HEK293 (cell line): Measurements from ENCODE around the gene TACC2.

Source experiments
- CTCF ChIA-PET: fragments of 350-600 bp; formaldehyde crosslinking; extraction: SDS; loops from one replicate; lab custom pipeline; 2021; ENCODE audit warnings: antibody characterized with exemption; lab: Yijun Ruan, JAX
- POLR2A ChIA-PET: fragments of 300-600 bp; formaldehyde crosslinking; extraction: SDS; loops from one replicate; lab custom pipeline; 2020; ENCODE audit warnings: antibody characterized with exemption, inconsistent platforms; lab: Yijun Ruan, JAX
- H3K27ac ChIP-seq: fragments of 200-500 bp; sonication (Bioruptor generic); 2 replicates; pipeline ENCODE4 v1.5.1; 2014; ENCODE audit warnings: low read depth, low read length, control low read depth, inconsistent platforms; ENCODE audit errors: extremely low read depth
- H3K36me3 ChIP-seq, 2 experiments: fragments of 200-500 bp in 1 of 2; sonication (Bioruptor generic) in 1 of 2; 1 replicate in 1 of 2; 2 replicates in 1 of 2; pipeline ENCODE4 v1.5.1; 2014 to 2017; ENCODE audit warnings: inconsistent platforms in 2 of 2, low read length in 2 of 2; ENCODE audit not compliant: control insufficient read depth in 2 of 2, insufficient read depth in 1 of 2
- H3K4me1 ChIP-seq: fragments of 200-500 bp; sonication (Bioruptor generic); 2 replicates; pipeline ENCODE4 v1.5.1; 2014; ENCODE audit warnings: mild to moderate bottlenecking, low read length, inconsistent platforms; ENCODE audit not compliant: control insufficient read depth, insufficient read depth
- H3K4me3 ChIP-seq: 2 replicates; pipeline ENCODE4 v1.5.1; 2011; ENCODE audit warnings: low read depth, mild to moderate bottlenecking, control low read depth, low read length, moderate library complexity
- H3K9me3 ChIP-seq: fragments of 200-500 bp; sonication (Bioruptor generic); 2 replicates; pipeline ENCODE4 v1.5.1; 2014; ENCODE audit warnings: low read depth, low read length, inconsistent platforms; ENCODE audit not compliant: control insufficient read depth, insufficient read depth
- BCL11A ChIP-seq: fragments of 450-650 bp; formaldehyde crosslinking; IDR thresholded peaks from 2 replicates; pipeline ENCODE4 v1.5.1; 2016; ENCODE audit warnings: low read depth, missing biosample characterization, missing genetic modification characterization
- GFI1B ChIP-seq: fragments of 450-650 bp; formaldehyde crosslinking; IDR thresholded peaks from 2 replicates; pipeline ENCODE4 v1.5.1; 2016; ENCODE audit warnings: missing biosample characterization, missing genetic modification characterization
- IKZF3 ChIP-seq: fragments of 450-650 bp; IDR thresholded peaks from 2 replicates; pipeline ENCODE4 v1.5.0; 2018; ENCODE audit warnings: missing biosample characterization, mild to moderate bottlenecking, missing genetic modification characterization, moderate library complexity
- MEIS1 ChIP-seq: sonication (generic); formaldehyde crosslinking; IDR thresholded peaks from 2 replicates; pipeline ENCODE4 v1.8.1; 2022; ENCODE audit warnings: missing genetic modification reagents, mild to moderate bottlenecking, borderline replicate concordance
- MYNN ChIP-seq: fragments of 450-650 bp; formaldehyde crosslinking; IDR thresholded peaks from 2 replicates; pipeline ENCODE4 v1.5.1; 2016; ENCODE audit warnings: missing biosample characterization, missing genetic modification characterization, borderline replicate concordance
- REPIN1 ChIP-seq: fragments of 450-650 bp; formaldehyde crosslinking; IDR thresholded peaks from 2 replicates; pipeline ENCODE4 v1.5.1; 2017; ENCODE audit warnings: missing biosample characterization, missing genetic modification characterization, low read depth
- SCRT2 ChIP-seq: fragments of 450-650 bp; formaldehyde crosslinking; IDR thresholded peaks from 2 replicates; pipeline ENCODE4 v1.5.1; 2016; ENCODE audit warnings: missing biosample characterization, missing genetic modification characterization
- SETDB1 ChIP-seq: IDR thresholded peaks from one replicate; pipeline ENCODE4 v1.6.1; 2017; ENCODE audit warnings: mild to moderate bottlenecking, low read length, moderate library complexity, mixed read lengths; ENCODE audit not compliant: insufficient read length
- SP3 ChIP-seq: fragments of 450-650 bp; formaldehyde crosslinking; IDR thresholded peaks from 2 replicates; pipeline ENCODE4 v1.5.1; 2016; ENCODE audit warnings: missing biosample characterization, missing genetic modification characterization
- TRIM28 ChIP-seq: IDR thresholded peaks from 2 replicates; pipeline ENCODE4 v1.6.1; 2011; ENCODE audit warnings: low read length, control low read depth, borderline replicate concordance
- YY2 ChIP-seq: fragments of 450-650 bp; formaldehyde crosslinking; IDR thresholded peaks from 2 replicates; pipeline ENCODE4 v1.5.1; 2016; ENCODE audit warnings: missing biosample characterization, missing genetic modification characterization
- ZBTB7A ChIP-seq: fragments of 450-650 bp; formaldehyde crosslinking; IDR thresholded peaks from 2 replicates; pipeline ENCODE4 v1.5.1; 2016; ENCODE audit warnings: low read depth, missing biosample characterization, missing genetic modification characterization
- ZIC2 ChIP-seq: fragments of 450-650 bp; formaldehyde crosslinking; IDR thresholded peaks from 2 replicates; pipeline ENCODE4 v1.5.1; 2016; ENCODE audit warnings: missing biosample characterization, missing genetic modification characterization
- ZNF157 ChIP-seq: fragments of 450-650 bp; formaldehyde crosslinking; IDR thresholded peaks from 2 replicates; pipeline ENCODE4 v1.5.1; 2016; ENCODE audit warnings: missing biosample characterization, missing genetic modification characterization
- ZNF184 ChIP-seq: fragments of 450-650 bp; IDR thresholded peaks from 2 replicates; pipeline ENCODE4 v1.5.1; 2018; ENCODE audit warnings: missing biosample characterization, mild to moderate bottlenecking, missing genetic modification characterization
- ZNF202 ChIP-seq: fragments of 450-650 bp; formaldehyde crosslinking; IDR thresholded peaks from 2 replicates; pipeline ENCODE4 v1.5.1; 2016; ENCODE audit warnings: missing biosample characterization, missing genetic modification characterization, borderline replicate concordance
- ZNF366 ChIP-seq: fragments of 450-650 bp; formaldehyde crosslinking; conservative IDR thresholded peaks from 2 replicates; pipeline ENCODE4 v1.5.1; 2016; ENCODE audit warnings: missing biosample characterization, missing genetic modification characterization
- ZNF473 ChIP-seq: fragments of 450-650 bp; formaldehyde crosslinking; IDR thresholded peaks from 2 replicates; pipeline ENCODE4 v1.5.1; 2017; ENCODE audit warnings: missing biosample characterization, missing genetic modification characterization
- ZNF48 ChIP-seq: fragments of 450-650 bp; formaldehyde crosslinking; IDR thresholded peaks from 2 replicates; pipeline ENCODE4 v1.5.1; 2016; ENCODE audit warnings: missing biosample characterization, missing genetic modification characterization
- ZNF529 ChIP-seq: fragments of 450-650 bp; formaldehyde crosslinking; IDR thresholded peaks from 2 replicates; pipeline ENCODE4 v1.5.1; 2017; ENCODE audit warnings: missing genetic modification characterization, missing biosample characterization; ENCODE audit not compliant: insufficient replicate concordance
- ZNF558 ChIP-seq: fragments of 450-650 bp; formaldehyde crosslinking; IDR thresholded peaks from 2 replicates; pipeline ENCODE4 v1.5.1; 2016; ENCODE audit warnings: missing biosample characterization, missing genetic modification characterization
- ZNF571 ChIP-seq: fragments of 450-650 bp; formaldehyde crosslinking; IDR thresholded peaks from 2 replicates; pipeline ENCODE4 v1.5.0; 2017; ENCODE audit warnings: missing biosample characterization, missing genetic modification characterization
- ZNF707 ChIP-seq: fragments of 450-650 bp; formaldehyde crosslinking; IDR thresholded peaks from 2 replicates; pipeline ENCODE4 v1.5.1; 2016; ENCODE audit warnings: missing biosample characterization, missing genetic modification characterization
- ZNF837 ChIP-seq: fragments of 450-650 bp; formaldehyde crosslinking; IDR thresholded peaks from 2 replicates; pipeline ENCODE4 v1.5.1; 2016; ENCODE audit warnings: missing biosample characterization, missing genetic modification characterization
- ZNF843 ChIP-seq: fragments of 450-650 bp; formaldehyde crosslinking; IDR thresholded peaks from 2 replicates; pipeline ENCODE4 v1.5.1; 2016; ENCODE audit warnings: missing biosample characterization, missing genetic modification characterization
- TF ChIP-seq, protein P1 (sequence below): sonication (generic); formaldehyde crosslinking; IDR thresholded peaks from 2 replicates; pipeline ENCODE4 v1.8.1; 2022; ENCODE audit warnings: mild to moderate bottlenecking, moderate library complexity, missing genetic modification reagents
- TF ChIP-seq, protein P2 (sequence below): fragments of 450-650 bp; formaldehyde crosslinking; IDR thresholded peaks from 2 replicates; pipeline ENCODE4 v1.5.1; 2016; ENCODE audit warnings: missing biosample characterization, missing genetic modification characterization
- TF ChIP-seq, protein P3 (sequence below): fragments of 450-650 bp; IDR thresholded peaks from 2 replicates; pipeline ENCODE4 v1.5.1; 2018; ENCODE audit warnings: missing biosample characterization, mild to moderate bottlenecking, missing genetic modification characterization
- TF ChIP-seq, protein P4 (sequence below): fragments of 450-650 bp; formaldehyde crosslinking; IDR thresholded peaks from 2 replicates; pipeline ENCODE4 v1.5.1; 2016; ENCODE audit warnings: missing biosample characterization, missing genetic modification characterization
- TF ChIP-seq, protein P5 (sequence below): fragments of 450-650 bp; formaldehyde crosslinking; IDR thresholded peaks from 2 replicates; pipeline ENCODE4 v1.5.1; 2017; ENCODE audit warnings: missing biosample characterization, missing genetic modification characterization

TACC2 gene

DNA sequence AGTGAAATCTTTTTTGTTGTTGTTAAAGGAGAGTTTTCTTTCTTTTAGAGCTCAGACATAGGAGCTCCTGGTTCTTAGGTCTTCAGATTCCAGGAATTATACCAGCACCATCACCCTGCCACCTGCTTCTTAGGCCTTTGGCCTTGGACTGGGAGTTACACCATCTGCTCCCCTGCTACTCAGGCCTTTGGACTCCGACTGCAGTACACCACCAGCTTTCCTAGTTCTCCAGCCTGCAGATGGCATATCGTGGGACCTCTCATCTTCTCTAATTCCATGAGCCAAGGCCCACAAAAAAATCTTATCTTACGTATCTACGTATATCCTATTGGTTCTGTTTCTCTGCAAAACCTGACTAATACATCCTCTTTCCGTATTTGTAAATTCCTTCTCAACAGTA is 5.1 kb upstream of the TACC2 start:
- ChIA-PET CTCF (interaction anchor here (0.6 to 1.1 kb wide), 2 partner anchors 9 to 110 kb away, joined by 3 to 5 read pairs; partner anchors contain the start of gene NSMCE4A), POLR2A (interaction anchor here (0.7 kb wide), 1 partner anchor 1073 kb away, joined by 12 read pairs; no protein-coding TSS in a partner anchor)
- no peak for TF ChIP-seq ZNF571 (tag by site-specific recombination)
- no peak for TF ChIP-seq ZNF837 (tag by site-specific recombination)
- TF ChIP-seq, protein P1, sequence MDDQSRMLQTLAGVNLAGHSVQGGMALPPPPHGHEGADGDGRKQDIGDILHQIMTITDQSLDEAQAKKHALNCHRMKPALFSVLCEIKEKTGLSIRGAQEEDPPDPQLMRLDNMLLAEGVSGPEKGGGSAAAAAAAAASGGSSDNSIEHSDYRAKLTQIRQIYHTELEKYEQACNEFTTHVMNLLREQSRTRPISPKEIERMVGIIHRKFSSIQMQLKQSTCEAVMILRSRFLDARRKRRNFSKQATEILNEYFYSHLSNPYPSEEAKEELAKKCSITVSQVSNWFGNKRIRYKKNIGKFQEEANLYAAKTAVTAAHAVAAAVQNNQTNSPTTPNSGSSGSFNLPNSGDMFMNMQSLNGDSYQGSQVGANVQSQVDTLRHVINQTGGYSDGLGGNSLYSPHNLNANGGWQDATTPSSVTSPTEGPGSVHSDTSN (CRISPR knock-in tag) = no peak
- TF ChIP-seq ZNF366 = no peak
- TF ChIP-seq ZBTB7A (tag by site-specific recombination) = no peak
- TF ChIP-seq, protein P2, sequence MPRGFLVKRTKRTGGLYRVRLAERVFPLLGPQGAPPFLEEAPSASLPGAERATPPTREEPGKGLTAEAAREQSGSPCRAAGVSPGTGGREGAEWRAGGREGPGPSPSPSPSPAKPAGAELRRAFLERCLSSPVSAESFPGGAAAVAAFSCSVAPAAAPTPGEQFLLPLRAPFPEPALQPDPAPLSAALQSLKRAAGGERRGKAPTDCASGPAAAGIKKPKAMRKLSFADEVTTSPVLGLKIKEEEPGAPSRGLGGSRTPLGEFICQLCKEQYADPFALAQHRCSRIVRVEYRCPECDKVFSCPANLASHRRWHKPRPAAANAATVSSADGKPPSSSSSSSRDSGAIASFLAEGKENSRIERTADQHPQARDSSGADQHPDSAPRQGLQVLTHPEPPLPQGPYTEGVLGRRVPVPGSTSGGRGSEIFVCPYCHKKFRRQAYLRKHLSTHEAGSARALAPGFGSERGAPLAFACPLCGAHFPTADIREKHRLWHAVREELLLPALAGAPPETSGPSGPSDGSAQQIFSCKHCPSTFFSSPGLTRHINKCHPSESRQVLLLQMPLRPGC (tag by site-specific recombination) = no peak
- TF ChIP-seq GFI1B = no peak
- TF ChIP-seq, protein P3, sequence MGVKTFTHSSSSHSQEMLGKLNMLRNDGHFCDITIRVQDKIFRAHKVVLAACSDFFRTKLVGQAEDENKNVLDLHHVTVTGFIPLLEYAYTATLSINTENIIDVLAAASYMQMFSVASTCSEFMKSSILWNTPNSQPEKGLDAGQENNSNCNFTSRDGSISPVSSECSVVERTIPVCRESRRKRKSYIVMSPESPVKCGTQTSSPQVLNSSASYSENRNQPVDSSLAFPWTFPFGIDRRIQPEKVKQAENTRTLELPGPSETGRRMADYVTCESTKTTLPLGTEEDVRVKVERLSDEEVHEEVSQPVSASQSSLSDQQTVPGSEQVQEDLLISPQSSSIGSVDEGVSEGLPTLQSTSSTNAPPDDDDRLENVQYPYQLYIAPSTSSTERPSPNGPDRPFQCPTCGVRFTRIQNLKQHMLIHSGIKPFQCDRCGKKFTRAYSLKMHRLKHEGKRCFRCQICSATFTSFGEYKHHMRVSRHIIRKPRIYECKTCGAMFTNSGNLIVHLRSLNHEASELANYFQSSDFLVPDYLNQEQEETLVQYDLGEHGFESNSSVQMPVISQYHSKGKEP (tag by site-specific recombination) = no peak
- no peak for TF ChIP-seq SCRT2
- TF ChIP-seq MEIS1 = no peak
- H3K4me1 ChIP-seq = no peaks in the 10 kb centered on the region
- H3K36me3 ChIP-seq = no peaks in the 10 kb centered on the region
- H3K4me3 ChIP-seq = no peak overlapping the region
- no peak overlapping the region for H3K27ac ChIP-seq
- no peaks in the 10 kb centered on the region for H3K9me3 ChIP-seq

DNA sequence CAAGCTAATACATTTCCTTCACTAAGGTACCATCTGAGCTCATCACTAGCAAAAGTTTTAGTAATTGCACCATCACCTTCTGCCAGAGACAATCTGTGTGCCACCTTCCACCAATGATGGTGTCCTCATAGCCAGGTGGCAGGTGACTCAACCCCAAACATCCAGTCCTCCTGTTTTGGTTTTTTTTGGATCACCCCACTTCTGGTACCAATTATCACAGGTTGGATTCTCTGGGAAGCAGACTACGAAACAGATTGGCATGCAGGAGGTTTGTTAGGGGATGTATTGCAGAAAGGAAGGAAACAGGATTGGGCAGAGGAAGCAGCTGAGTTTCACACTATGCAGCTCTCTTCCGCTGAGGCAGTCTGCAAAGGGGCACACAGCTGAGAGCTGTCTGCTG is 4.5 kb upstream of the TACC2 start:
- H3K4me3 ChIP-seq = no peak overlapping the region
- H3K27ac ChIP-seq = no peak overlapping the region
- H3K4me1 ChIP-seq = no peaks in the 10 kb centered on the region
- H3K9me3 ChIP-seq = no peaks in the 10 kb centered on the region
- CTCF ChIA-PET = interaction anchor here (1.1 kb wide), 1 partner anchor 9 kb away, joined by 5 read pairs; the partner anchor contains the start of gene NSMCE4A
- POLR2A ChIA-PET = no interaction called here
- H3K36me3 ChIP-seq = no peaks in the 10 kb centered on the region
- TF ChIP-seq SETDB1 (peak; percentile 34), ZNF558 (no peak), YY2 (tag by site-specific recombination) (no peak), IKZF3 (tag by site-specific recombination) (no peak), ZNF157 (tag by site-specific recombination) (no peak), ZNF184 (no peak), ZNF473 (tag by site-specific recombination) (no peak), GFI1B (no peak), ZNF707 (tag by site-specific recombination) (peak; percentile 97), BCL11A (no peak), REPIN1 (tag by site-specific recombination) (no peak), TRIM28 (peak; percentile 53; the same call in 1 of the 2 replicates), SP3 (no peak), MEIS1 (no peak), ZNF202 (tag by site-specific recombination) (no peak), ZNF843 (tag by site-specific recombination) (no peak), ZNF529 (tag by site-specific recombination) (no peak), MYNN (tag by site-specific recombination) (no peak), ZIC2 (no peak), ZNF48 (no peak)
- TF ChIP-seq, protein P4, sequence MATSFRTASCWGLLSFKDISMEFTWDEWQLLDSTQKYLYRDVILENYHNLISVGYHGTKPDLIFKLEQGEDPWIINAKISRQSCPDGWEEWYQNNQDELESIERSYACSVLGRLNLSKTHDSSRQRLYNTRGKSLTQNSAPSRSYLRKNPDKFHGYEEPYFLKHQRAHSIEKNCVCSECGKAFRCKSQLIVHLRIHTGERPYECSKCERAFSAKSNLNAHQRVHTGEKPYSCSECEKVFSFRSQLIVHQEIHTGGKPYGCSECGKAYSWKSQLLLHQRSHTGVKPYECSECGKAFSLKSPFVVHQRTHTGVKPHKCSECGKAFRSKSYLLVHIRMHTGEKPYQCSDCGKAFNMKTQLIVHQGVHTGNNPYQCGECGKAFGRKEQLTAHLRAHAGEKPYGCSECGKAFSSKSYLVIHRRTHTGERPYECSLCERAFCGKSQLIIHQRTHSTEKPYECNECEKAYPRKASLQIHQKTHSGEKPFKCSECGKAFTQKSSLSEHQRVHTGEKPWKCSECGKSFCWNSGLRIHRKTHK = no peak
- TF ChIP-seq, protein P5, sequence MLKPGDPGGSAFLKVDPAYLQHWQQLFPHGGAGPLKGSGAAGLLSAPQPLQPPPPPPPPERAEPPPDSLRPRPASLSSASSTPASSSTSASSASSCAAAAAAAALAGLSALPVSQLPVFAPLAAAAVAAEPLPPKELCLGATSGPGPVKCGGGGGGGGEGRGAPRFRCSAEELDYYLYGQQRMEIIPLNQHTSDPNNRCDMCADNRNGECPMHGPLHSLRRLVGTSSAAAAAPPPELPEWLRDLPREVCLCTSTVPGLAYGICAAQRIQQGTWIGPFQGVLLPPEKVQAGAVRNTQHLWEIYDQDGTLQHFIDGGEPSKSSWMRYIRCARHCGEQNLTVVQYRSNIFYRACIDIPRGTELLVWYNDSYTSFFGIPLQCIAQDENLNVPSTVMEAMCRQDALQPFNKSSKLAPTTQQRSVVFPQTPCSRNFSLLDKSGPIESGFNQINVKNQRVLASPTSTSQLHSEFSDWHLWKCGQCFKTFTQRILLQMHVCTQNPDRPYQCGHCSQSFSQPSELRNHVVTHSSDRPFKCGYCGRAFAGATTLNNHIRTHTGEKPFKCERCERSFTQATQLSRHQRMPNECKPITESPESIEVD (tag by site-specific recombination) = no peak
